IgD-negative memory B cell (primary cell): ENCODE results near the gene AIF1L. TPM values are rescaled to one million over a fixed set of nuclear protein-coding genes. Genes with fewer than 3 reads are reported as not detected.
"Not testable (repeated sequence)": the region's sequence is repeated elsewhere in the genome, so short reads cannot be mapped to it uniquely, and the experiment has no call there.

Source experiments
- H3K27ac Mint-ChIP-seq, 3 donors: one replicate each; pipeline ENCODE4 v1.8.0; 2020 to 2022; ENCODE audit warnings: mild to moderate bottlenecking in 3 of 3, mixed read lengths in 3 of 3, moderate library complexity in 1 of 3
- H3K27me3 Mint-ChIP-seq: one replicate; pipeline ENCODE4 v1.8.0; 2021; ENCODE audit warnings: mixed read lengths
- H3K36me3 Mint-ChIP-seq: one replicate; pipeline ENCODE4 v1.8.0; 2020; ENCODE audit warnings: mild to moderate bottlenecking, mixed read lengths
- H3K4me1 Mint-ChIP-seq, 3 donors: one replicate each; pipeline ENCODE4 v1.8.0; 2020 to 2022; ENCODE audit warnings: mixed read lengths in 3 of 3, mild to moderate bottlenecking in 1 of 3
- H3K4me3 Mint-ChIP-seq, 4 donors: one replicate each; pipeline ENCODE4 v1.8.0; 2020 to 2022; ENCODE audit warnings: mild to moderate bottlenecking in 4 of 4, mixed read lengths in 4 of 4, moderate library complexity in 3 of 4
- H3K9me3 Mint-ChIP-seq, 3 donors: one replicate each; pipeline ENCODE4 v1.8.0; 2020 to 2021; ENCODE audit warnings: mixed read lengths in 3 of 3, mild to moderate bottlenecking in 1 of 3
- polyA plus RNA-seq: library from polyadenylated mRNA; unstranded; fragments of 300-500 nt; fragmentation: Illumina TruSeq; gene quantifications from one replicate; pipeline ENCODE4 v1.2.3, GENCODE V29; 2021

AIF1L gene
- polyA plus RNA-seq, 1 donor from 2014 or later: not detected

- Mint-ChIP-seq H3K36me3 (no peaks in the 10 kb centered on the region), H3K4me3 (no peak overlapping the region), H3K27me3 (peaks cover 8% of the 10 kb centered on the region), H3K9me3 (no peaks in the 10 kb centered on the region), H3K4me1 (no peaks in the 10 kb centered on the region), H3K27ac (peak overlapping the region in 1 of 3 donors; percentile 10)
These were observed 6.1 kb upstream of the AIF1L start for GRCh38 chr9:131090025-131090787.

- no peak overlapping the region for H3K4me3 Mint-ChIP-seq
These were observed 4.9 kb upstream of the AIF1L start for GRCh38 chr9:131091352-131091992.

GRCh38 chr9:131092030-131092429 is 4.3 kb upstream of the AIF1L start:
- H3K4me1 Mint-ChIP-seq: peaks cover 0 to 4% (median 3%) of the 10 kb centered on the region in 3 donors
- no peaks in the 10 kb centered on the region for H3K9me3 Mint-ChIP-seq
- no peak overlapping the region for H3K4me3 Mint-ChIP-seq
- H3K36me3 Mint-ChIP-seq: peaks cover 1% of the 10 kb centered on the region
- peaks cover 19% of the 10 kb centered on the region for H3K27me3 Mint-ChIP-seq
- no peak overlapping the region for H3K27ac Mint-ChIP-seq

More at GRCh38 chr9:131091352-131091992, 4.9 kb upstream of the AIF1L start:
- peaks cover 17% of the 10 kb centered on the region for H3K27me3 Mint-ChIP-seq
- no peaks in the 10 kb centered on the region for H3K9me3 Mint-ChIP-seq
- peaks cover 0 to 4% (median 3%) of the 10 kb centered on the region in 3 donors for H3K4me1 Mint-ChIP-seq
- peaks cover 1% of the 10 kb centered on the region for H3K36me3 Mint-ChIP-seq
- H3K27ac Mint-ChIP-seq: no peak overlapping the region

- no peak overlapping the region for H3K4me3 Mint-ChIP-seq
- peaks cover 26% of the 10 kb centered on the region for H3K27me3 Mint-ChIP-seq
- no peak overlapping the region for H3K27ac Mint-ChIP-seq
- H3K36me3 Mint-ChIP-seq: peaks cover 1% of the 10 kb centered on the region
- H3K4me1 Mint-ChIP-seq: peaks cover 3 to 5% (median 4%) of the 10 kb centered on the region in 3 donors
- no peaks in the 10 kb centered on the region for H3K9me3 Mint-ChIP-seq
These were observed 3.5 kb upstream of the AIF1L start for GRCh38 chr9:131092548-131093440.

GRCh38 chr9:131094015-131094414 is 2.3 kb upstream of the AIF1L start:
- H3K4me1 Mint-ChIP-seq: peaks cover 3 to 5% (median 4%) of the 10 kb centered on the region in 3 donors
- H3K4me3 Mint-ChIP-seq: peak overlapping the region in 2 of 4 donors; percentile 5 to 84
- H3K9me3 Mint-ChIP-seq: no peaks in the 10 kb centered on the region
- peaks cover 1% of the 10 kb centered on the region for H3K36me3 Mint-ChIP-seq
- H3K27ac Mint-ChIP-seq: peak overlapping the region in 1 of 3 donors; percentile 67
- peaks cover 26% of the 10 kb centered on the region for H3K27me3 Mint-ChIP-seq

GRCh38 chr9:131094622-131095021 is 1.7 kb upstream of the AIF1L start:
- Mint-ChIP-seq H3K27ac (no peak overlapping the region), H3K27me3 (peaks cover 28% of the 10 kb centered on the region), H3K4me1 (peaks cover 3 to 5% (median 5%) of the 10 kb centered on the region in 3 donors), H3K4me3 (peak overlapping the region in 2 of 4 donors; percentile 82 to 84), H3K36me3 (peaks cover 1% of the 10 kb centered on the region), H3K9me3 (no peaks in the 10 kb centered on the region)

- Mint-ChIP-seq H3K4me1 (peaks cover 3 to 5% (median 5%) of the 10 kb centered on the region in 3 donors), H3K27ac (peak overlapping the region in 1 of 3 donors; percentile 76), H3K27me3 (peaks cover 28% of the 10 kb centered on the region), H3K4me3 (peak overlapping the region in 3 of 4 donors; percentile 45 to 74 (median 70)), H3K9me3 (no peaks in the 10 kb centered on the region), H3K36me3 (peaks cover 1% of the 10 kb centered on the region)
These were observed 564 bp upstream of the AIF1L start for GRCh38 chr9:131095666-131096268.

- peaks cover 28% of the 10 kb centered on the region for H3K27me3 Mint-ChIP-seq
- H3K36me3 Mint-ChIP-seq: peaks cover 1% of the 10 kb centered on the region
- H3K9me3 Mint-ChIP-seq: no peaks in the 10 kb centered on the region
- peak overlapping the region in 3 of 4 donors; percentile 60 to 85 (median 85) for H3K4me3 Mint-ChIP-seq
- H3K4me1 Mint-ChIP-seq: peaks cover 4 to 5% (median 5%) of the 10 kb centered on the region in 3 donors
- H3K27ac Mint-ChIP-seq: no peak overlapping the region
These were observed 1.0 kb downstream of the AIF1L start for GRCh38 chr9:131097126-131097947.

- Mint-ChIP-seq H3K27ac (no peak overlapping the region), H3K9me3 (no peaks in the 10 kb centered on the region), H3K4me1 (peaks cover 4 to 5% (median 5%) of the 10 kb centered on the region in 3 donors), H3K27me3 (peaks cover 28% of the 10 kb centered on the region), H3K36me3 (peaks cover 1% of the 10 kb centered on the region), H3K4me3 (no peak overlapping the region)
These were observed 1.6 kb downstream of the AIF1L start for GRCh38 chr9:131097948-131098278.

GRCh38 chr9:131098391-131099101 is 2.2 kb downstream of the AIF1L start:
- Mint-ChIP-seq H3K4me1 (peaks cover 4 to 5% (median 5%) of the 10 kb centered on the region in 3 donors), H3K27me3 (peaks cover 31% of the 10 kb centered on the region), H3K36me3 (peaks cover 1% of the 10 kb centered on the region), H3K4me3 (peak overlapping the region in 1 of 4 donors; percentile 6), H3K27ac (no peak overlapping the region), H3K9me3 (no peaks in the 10 kb centered on the region)

- Mint-ChIP-seq H3K36me3 (peaks cover 1% of the 10 kb centered on the region), H3K4me1 (peaks cover 4 to 5% (median 5%) of the 10 kb centered on the region in 3 donors), H3K27me3 (peaks cover 30% of the 10 kb centered on the region), H3K9me3 (no peaks in the 10 kb centered on the region), H3K27ac (no peak overlapping the region), H3K4me3 (peak overlapping the region in 1 of 4 donors; percentile 6)
These were observed 2.8 kb downstream of the AIF1L start for GRCh38 chr9:131099102-131099606.

- H3K9me3 Mint-ChIP-seq, H3K4me3 Mint-ChIP-seq, H3K27ac Mint-ChIP-seq, H3K36me3 Mint-ChIP-seq, H3K4me1 Mint-ChIP-seq: not testable (repeated sequence)
- peaks cover 27% of the 10 kb centered on the region for H3K27me3 Mint-ChIP-seq
These were observed 3.5 kb downstream of the AIF1L start for GRCh38 chr9:131099845-131100244.

GRCh38 chr9:131100445-131100844 is 4.1 kb downstream of the AIF1L start:
- Mint-ChIP-seq H3K9me3 (no peaks in the 10 kb centered on the region), H3K4me3 (peak overlapping the region in 1 of 4 donors; percentile 47), H3K4me1 (peaks cover 4 to 5% (median 5%) of the 10 kb centered on the region in 3 donors), H3K36me3 (peaks cover 1% of the 10 kb centered on the region), H3K27ac (no peak overlapping the region), H3K27me3 (peaks cover 21% of the 10 kb centered on the region)
